Heart left ventricle (tissue), 16 donors: ENCODE data around the gene ZNF516. TPM values are rescaled to one million over a fixed set of nuclear protein-coding genes. Genes with fewer than 3 reads are reported as not detected.

Source experiments
- ATAC-seq, 4 donors: fragments of 200-7000 bp; cut with Tn5 transposase; one replicate each; pipeline ENCODE4 v1.9.1; 2020 to 2022; ENCODE audit warnings: moderate library complexity in 4 of 4, mild to moderate bottlenecking in 3 of 4, moderate number of reproducible peaks in 1 of 4
- DNase-seq, 5 donors: peaks; one replicate each; pipeline ENCODE4 v3.0.0-alpha.2; 2020
- H3K27ac ChIP-seq, 12 donors: fragments of 200-600 bp; sonication (generic) in 4 of 12; one replicate each; pipeline versions ENCODE4 v1.5.0 to v1.8.0; 2016 to 2022; ENCODE audit warnings: mild to moderate bottlenecking in 2 of 12
- H3K27me3 ChIP-seq, 9 donors: fragments of 200-600 bp; sonication (generic) in 2 of 9; one replicate each; pipeline versions ENCODE4 v1.5.1 to v1.8.0; 2016 to 2022; ENCODE audit warnings: mild to moderate bottlenecking in 3 of 9
- H3K36me3 ChIP-seq, 9 donors: fragments of 200-600 bp; sonication (generic) in 2 of 9; one replicate each; pipeline versions ENCODE4 v1.5.0 to v1.8.0; 2018 to 2022; ENCODE audit warnings: mild to moderate bottlenecking in 2 of 9
- H3K4me1 ChIP-seq, 12 donors: fragments of 200-600 bp; sonication (generic) in 4 of 12; one replicate each; pipeline versions ENCODE4 v1.5.0 to v1.8.0; 2016 to 2022; ENCODE audit warnings: mild to moderate bottlenecking in 3 of 12
- H3K4me3 ChIP-seq, 12 donors: fragments of 200-600 bp; sonication (generic) in 4 of 12; one replicate each; pipeline versions ENCODE4 v1.5.0 to v1.8.0; 2017 to 2022; ENCODE audit warnings: mild to moderate bottlenecking in 9 of 12, moderate library complexity in 4 of 12
- H3K9me3 ChIP-seq, 12 donors: fragments of 200-600 bp; sonication (generic) in 4 of 12; one replicate each; pipeline versions ENCODE4 v1.5.0 to v1.8.0; 2016 to 2022; ENCODE audit warnings: mild to moderate bottlenecking in 1 of 12
- POLR2A ChIP-seq, 2 donors: fragments of 450-650 bp; IDR thresholded peaks; one replicate each; pipeline ENCODE4 v1.6.1; 2017; ENCODE audit warnings: antibody characterized with exemption in 2 of 2, mild to moderate bottlenecking in 2 of 2, moderate library complexity in 2 of 2
- WGBS, 4 donors: extraction: QIAGEN DNeasy Blood & Tissue Kit in 2 of 4; methylation state at CpG; one replicate each; pipeline versions ENCODE4 v1.1.5 to v1.1.7; 2013 to 2018; 5-methylcytosine and 5-hydroxymethylcytosine counted together
- intact Hi-C, 10 donors: fragments of 100-400 bp; cut with DNase I; formaldehyde crosslinking; loops; one replicate each; pipeline versions ENCODE4 v1.11.1 to v1.14.2; 2022
- polyA plus RNA-seq, 2 donors: library from polyadenylated mRNA; stranded (reverse); fragments of 200-250 nt; gene quantifications; one replicate each; pipeline ENCODE4 v1.2.3, GENCODE V29; 2013
- total RNA-seq, 9 donors: library from RNA; depleted of rRNA in 2 of 9; stranded (reverse); fragments of >200 nt in 2 of 9; fragmentation: NEBNext Ultra II Directional in 3 of 9; extraction: Animal tissue kit (Norgen Biotek cat#: 25700) in 3 of 9; gene quantifications; one replicate each; pipeline versions ENCODE4 v1.1.0 to v1.2.4, GENCODE V29; 2016 to 2023
- TF ChIP-seq, protein P1 (sequence below), 12 donors: fragments of 200-600 bp; sonication (generic) in 4 of 12; IDR thresholded peaks; one replicate each; pipeline versions ENCODE4 v1.5.0 to v1.8.0; 2018 to 2022; ENCODE audit warnings: antibody characterized with exemption in 12 of 12, mild to moderate bottlenecking in 5 of 12
- donor health status: ischemic (EF 13 %, LVEDD 7.1; RV severe dilation, severe dysfunction).
- donor health status: healthy with polysubstance abuse.
- donor health status: DM: no; HTN: yes; CAD: no.
- donor health status: DM: no; HTN: no; CAD: no.
- donor health status: ischemic (EF 25% LVEDD 6.9; RV normal size, moderate dysfunction).
- donor health status: ischemic (EF 25% LVEDD 5.7; RV mildly dilated, moderate dysfunction).
- donor health status: healthy.
- donor health status: DM: yes; HTN: yes; CAD: no.
- donor health status: ischemic (EF 35%, LVEDD 5.7; RV mildly dilated, moderate dysfunction).
- donor health status: nonischemic (EF 11% LVEDD 7.7; RV severe dilation, severe dysfunction).
- donor health status: DM: yes; HTN: yes; CAD: no.
- donor health status: PGD.
- donor health status: ischemic (EF 29% LVEDD 5.4; RV normal size, mild dysfunction).
- donor health status: nonischemic (EF 23%, LVEDD 6.1; RV moderate dilation, normal function).

The ZNF516 gene
- total and polyA plus RNA-seq, 11 donors, result 4.8 to 24.8 (median 14.6) TPM

DNA sequence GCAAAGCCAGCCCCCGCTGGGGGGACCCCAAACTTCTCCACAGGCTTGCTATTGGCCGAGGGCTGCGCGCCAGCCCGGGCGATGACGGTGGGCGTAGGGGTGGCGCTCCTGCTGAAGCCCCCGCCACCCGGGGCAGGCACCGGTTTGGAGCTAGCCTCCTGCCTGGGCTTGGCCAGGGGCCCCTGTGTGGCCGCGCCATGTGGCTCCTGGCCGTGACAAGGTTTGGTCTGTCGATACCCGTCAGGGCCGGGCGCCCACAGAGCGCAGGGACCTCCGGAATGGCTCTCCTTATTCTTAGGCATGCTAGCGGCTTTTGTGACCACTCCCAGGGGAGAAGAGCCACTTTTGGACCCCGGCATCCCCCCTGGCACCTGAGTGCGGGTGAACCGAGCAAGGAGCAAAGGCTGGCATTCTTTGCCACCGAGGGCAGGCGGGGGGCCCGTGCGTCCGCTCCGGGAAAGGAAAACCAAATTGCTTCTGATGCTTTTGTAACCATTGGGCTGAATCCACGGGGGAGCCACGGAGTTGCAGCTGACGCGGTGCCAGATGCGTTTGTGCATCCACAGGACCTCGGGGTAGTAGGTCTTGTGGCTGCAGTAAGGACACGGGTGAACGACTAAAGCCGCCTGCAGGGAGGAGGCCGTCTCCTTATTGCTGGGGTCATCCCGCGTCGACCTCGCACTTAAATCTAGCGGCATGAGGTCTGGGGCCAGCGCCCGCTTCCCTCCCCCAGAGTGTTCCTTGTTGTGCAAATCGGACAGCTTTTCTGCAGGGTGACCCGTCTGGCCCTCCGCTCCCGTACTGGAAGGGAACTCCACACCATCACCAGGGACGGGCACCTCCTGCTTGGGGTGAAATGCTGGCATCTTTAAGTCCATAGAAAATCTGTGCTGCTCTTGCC lies 115.6 kb downstream of the ZNF516 start:
- Histone ChIP-seq H3K4me1 (peaks cover 0 to 9% (median 3%) of the 10 kb centered on the region in 12 donors), H3K27me3 (no peaks in the 10 kb centered on the region), H3K36me3 (peaks cover 0 to 27% (median 20%) of the 10 kb centered on the region in 9 donors), H3K4me3 (no peak overlapping the region), H3K9me3 (no peaks in the 10 kb centered on the region), H3K27ac (no peak overlapping the region)
- DNase-seq, result no peak
- TF ChIP-seq, protein P1, sequence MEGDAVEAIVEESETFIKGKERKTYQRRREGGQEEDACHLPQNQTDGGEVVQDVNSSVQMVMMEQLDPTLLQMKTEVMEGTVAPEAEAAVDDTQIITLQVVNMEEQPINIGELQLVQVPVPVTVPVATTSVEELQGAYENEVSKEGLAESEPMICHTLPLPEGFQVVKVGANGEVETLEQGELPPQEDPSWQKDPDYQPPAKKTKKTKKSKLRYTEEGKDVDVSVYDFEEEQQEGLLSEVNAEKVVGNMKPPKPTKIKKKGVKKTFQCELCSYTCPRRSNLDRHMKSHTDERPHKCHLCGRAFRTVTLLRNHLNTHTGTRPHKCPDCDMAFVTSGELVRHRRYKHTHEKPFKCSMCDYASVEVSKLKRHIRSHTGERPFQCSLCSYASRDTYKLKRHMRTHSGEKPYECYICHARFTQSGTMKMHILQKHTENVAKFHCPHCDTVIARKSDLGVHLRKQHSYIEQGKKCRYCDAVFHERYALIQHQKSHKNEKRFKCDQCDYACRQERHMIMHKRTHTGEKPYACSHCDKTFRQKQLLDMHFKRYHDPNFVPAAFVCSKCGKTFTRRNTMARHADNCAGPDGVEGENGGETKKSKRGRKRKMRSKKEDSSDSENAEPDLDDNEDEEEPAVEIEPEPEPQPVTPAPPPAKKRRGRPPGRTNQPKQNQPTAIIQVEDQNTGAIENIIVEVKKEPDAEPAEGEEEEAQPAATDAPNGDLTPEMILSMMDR (IDR thresholded peaks at IDR 0.05), result no peak
- TF ChIP-seq POLR2A (IDR thresholded peaks at IDR 0.05), result no peak
- ATAC-seq, result no peak
- intact Hi-C loops, result no loop called here
- 93 to 98% (median 98%) methylated on average over 28 to 53 of the region's 53 CpGs for WGBS, 4 donors

DNA sequence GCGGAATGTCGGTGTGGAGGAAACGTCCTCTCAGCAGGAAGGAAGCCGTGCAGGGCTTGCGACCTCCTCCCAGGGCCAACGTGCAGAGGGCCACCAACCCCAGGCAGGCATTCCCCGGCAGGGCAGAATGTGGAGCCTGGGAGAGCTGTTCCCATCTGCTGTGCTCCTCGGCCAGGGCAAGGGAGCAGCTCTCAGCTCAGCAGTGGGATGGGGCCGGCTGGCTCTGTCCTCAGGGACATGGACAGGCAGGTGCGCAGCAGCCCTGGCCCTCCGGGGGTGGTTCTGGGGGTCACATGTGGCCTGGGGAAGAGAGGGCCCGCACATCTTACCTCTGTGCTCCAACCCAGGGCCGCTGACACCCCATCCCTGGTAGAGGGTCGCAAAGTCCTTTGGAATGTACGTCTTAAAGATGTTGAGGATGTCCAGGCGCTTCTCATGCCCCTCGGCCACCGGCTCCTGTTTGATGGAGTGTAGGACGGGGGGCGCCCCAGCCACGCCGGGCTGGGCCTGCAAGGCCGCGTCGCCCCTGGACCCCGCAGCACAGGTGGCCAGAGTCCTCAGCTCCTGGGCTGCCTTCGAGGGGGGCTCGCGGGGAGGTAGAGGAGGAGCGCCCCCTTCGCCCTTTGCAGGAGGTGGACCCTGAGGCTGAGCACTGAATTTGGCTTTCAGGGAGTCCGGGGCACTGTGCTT lies 116.4 kb downstream of the ZNF516 start:
- Histone ChIP-seq H3K4me1 (peaks cover 0 to 14% (median 2%) of the 10 kb centered on the region in 12 donors), H3K27ac (no peak overlapping the region), H3K4me3 (no peak overlapping the region), H3K27me3 (no peaks in the 10 kb centered on the region), H3K36me3 (peaks cover 0 to 27% (median 20%) of the 10 kb centered on the region in 9 donors), H3K9me3 (no peaks in the 10 kb centered on the region)
- intact Hi-C loops, result no loop called here
- peak in 1 of 4 donors; percentile 27 for ATAC-seq
- 78 to 90% (median 88%) methylated on average over 19 to 32 of the region's 32 CpGs for WGBS, 4 donors
- TF ChIP-seq POLR2A (IDR thresholded peaks at IDR 0.05), result no peak
- TF ChIP-seq, protein P1 (IDR thresholded peaks at IDR 0.05), result no peak
- peak in 1 of 5 donors; percentile 12 for DNase-seq

DNA sequence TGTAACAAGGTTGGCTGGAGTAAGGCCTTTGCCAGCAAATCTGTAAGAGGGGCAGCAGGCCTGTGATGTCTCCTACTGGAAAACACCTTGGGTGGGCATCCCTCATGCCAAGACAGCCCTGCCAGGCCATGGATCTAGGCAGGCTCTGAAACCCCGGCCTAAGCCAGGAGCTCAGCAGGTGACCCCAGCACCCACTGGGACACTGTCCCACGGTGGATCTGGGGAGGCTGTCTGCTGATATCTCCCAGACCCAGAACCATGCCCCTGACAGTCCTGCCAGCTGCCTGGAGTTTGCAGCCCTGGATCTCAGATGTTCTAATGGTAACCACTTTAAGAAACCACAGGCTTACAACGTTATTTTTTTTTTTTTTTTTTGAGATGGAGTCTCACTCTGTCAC lies 117.7 kb downstream of the ZNF516 start:
- H3K27ac ChIP-seq, result peak overlapping the region in 1 of 12 donors; percentile 13
- H3K36me3 ChIP-seq, result peaks cover 0 to 27% (median 20%) of the 10 kb centered on the region in 9 donors
- H3K4me3 ChIP-seq, result no peak overlapping the region
- peaks cover 0 to 17% (median 2%) of the 10 kb centered on the region in 12 donors for H3K4me1 ChIP-seq
- WGBS, 4 donors, result 58 to 62% (median 60%) methylated on average over 2 to 3 of the region's 3 CpGs
- no peaks in the 10 kb centered on the region for H3K27me3 ChIP-seq
- ATAC-seq (peak in 3 of 4 donors; percentile 50 to 55 (median 52)), DNase-seq (no peak)
- H3K9me3 ChIP-seq, result no peaks in the 10 kb centered on the region
- intact Hi-C loops, result no loop called here
- TF ChIP-seq, protein P1 (IDR thresholded peaks at IDR 0.05), result no peak
- TF ChIP-seq POLR2A (IDR thresholded peaks at IDR 0.05), result no peak
